ENCODE data around the gene TBL3.

TBL3 gene

GRCh38 chr16:1991948-1992703 lies 20.3 kb downstream of the TBL3 start:
- peak overlapping the region in 10 of 21 experiments; percentile 10 to 80 (median 50) for H3K27ac ChIP-seq
- peak overlapping the region; percentile 20 to 33 (median 27) for H3K4me3 ChIP-seq

GRCh38 chr16:1992704-1993317 lies 21.0 kb downstream of the TBL3 start:
- peak overlapping the region in 2 of 7 experiments; percentile 20 to 27 for H3K4me3 ChIP-seq
- H3K27ac ChIP-seq: peak overlapping the region in 2 of 21 experiments; percentile 11 to 33

GRCh38 chr16:1993731-1994131 lies 21.9 kb downstream of the TBL3 start:
- H3K4me3 ChIP-seq: no peak overlapping the region
- H3K27ac ChIP-seq: peak overlapping the region in 1 of 21 experiments; percentile 7

- no peak overlapping the region for H3K4me3 ChIP-seq
- peak overlapping the region in 6 of 21 experiments; percentile 15 to 64 (median 29) for H3K27ac ChIP-seq
Measured at GRCh38 chr16:1997494-1998359, 25.9 kb downstream of the TBL3 start.

- Histone ChIP-seq H3K27ac (peak overlapping the region in 3 of 21 experiments; percentile 29 to 42 (median 29)), H3K4me3 (no peak overlapping the region)
Measured at GRCh38 chr16:1998360-1998835, 26.5 kb downstream of the TBL3 start.

GRCh38 chr16:1998852-1999801 lies 27.3 kb downstream of the TBL3 start:
- no peak overlapping the region for H3K4me3 ChIP-seq
- peak overlapping the region in 2 of 21 experiments; percentile 2 to 14 for H3K27ac ChIP-seq

GRCh38 chr16:1999866-2000514 lies 28.1 kb downstream of the TBL3 start:
- H3K4me3 ChIP-seq: no peak overlapping the region
- H3K27ac ChIP-seq: no peak overlapping the region

GRCh38 chr16:2001035-2001434 lies 29.2 kb downstream of the TBL3 start:
- H3K27ac ChIP-seq: no peak overlapping the region
- H3K4me3 ChIP-seq: no peak overlapping the region

GRCh38 chr16:2001456-2002355 lies 29.9 kb downstream of the TBL3 start:
- H3K4me3 ChIP-seq: no peak overlapping the region
- H3K27ac ChIP-seq: no peak overlapping the region

GRCh38 chr16:2002406-2003230 lies 30.8 kb downstream of the TBL3 start:
- Histone ChIP-seq H3K27ac (no peak overlapping the region), H3K4me3 (no peak overlapping the region)

- H3K4me3 ChIP-seq: no peak overlapping the region
- H3K27ac ChIP-seq: peak overlapping the region in 1 of 21 experiments; percentile 37
Measured at GRCh38 chr16:2003231-2003826, 31.5 kb downstream of the TBL3 start.

GRCh38 chr16:2003827-2004641 lies 32.2 kb downstream of the TBL3 start:
- peak overlapping the region in 3 of 21 experiments; percentile 14 to 37 (median 19) for H3K27ac ChIP-seq
- no peak overlapping the region for H3K4me3 ChIP-seq

- Histone ChIP-seq H3K4me3 (no peak overlapping the region), H3K27ac (peak overlapping the region in 6 of 21 experiments; percentile 6 to 98 (median 16))
Measured at GRCh38 chr16:2004795-2005517, 33.1 kb downstream of the TBL3 start.

- Histone ChIP-seq H3K27ac (peak overlapping the region in 4 of 21 experiments; percentile 6 to 98 (median 16)), H3K4me3 (no peak overlapping the region)
Measured at GRCh38 chr16:2005646-2006045, 33.8 kb downstream of the TBL3 start.

GRCh38 chr16:2006317-2006716 lies 34.5 kb downstream of the TBL3 start:
- Histone ChIP-seq H3K27ac (peak overlapping the region in 9 of 21 experiments; percentile 30 to 98 (median 96)), H3K4me3 (no peak overlapping the region)

Data from skin epidermis (tissue), 12 donors.